ENCODE results near the gene TEAD1. TPM values are rescaled to one million over a fixed set of nuclear protein-coding genes. Genes with fewer than 3 reads are reported as not detected.
A peak's percentile ranks its signal among the peaks of the same experiment; 100 is the strongest.

The TEAD1 gene
- total RNA-seq, 1 donor from 2014 or later = 25.7 TPM

GRCh38 chr11:12952094-12952493 lies 277.9 kb downstream of the TEAD1 start:
- no peak for DNase-seq

- no peak for DNase-seq
Measured at GRCh38 chr11:12958986-12959385, 284.8 kb downstream of the TEAD1 start.

GRCh38 chr11:12961615-12962014 lies 287.4 kb downstream of the TEAD1 start:
- DNase-seq = no peak

GRCh38 chr11:12962306-12962705 lies 288.1 kb downstream of the TEAD1 start:
- DNase-seq = no peak

GRCh38 chr11:12963051-12963450 lies 288.8 kb downstream of the TEAD1 start:
- DNase-seq = peak; percentile 2

GRCh38 chr11:12963792-12964536 lies 289.7 kb downstream of the TEAD1 start:
- DNase-seq = peak; percentile 22

GRCh38 chr11:12964650-12965049 lies 290.4 kb downstream of the TEAD1 start:
- DNase-seq = no peak

GRCh38 chr11:12966002-12966401 lies 291.8 kb downstream of the TEAD1 start:
- no peak for DNase-seq

GRCh38 chr11:12968101-12968500 lies 293.9 kb downstream of the TEAD1 start:
- no peak for DNase-seq

GRCh38 chr11:12968826-12969225 lies 294.6 kb downstream of the TEAD1 start:
- DNase-seq = no peak

- no peak for DNase-seq
Measured at GRCh38 chr11:12971955-12972354, 297.7 kb downstream of the TEAD1 start.

- no peak for DNase-seq
Measured at GRCh38 chr11:12973528-12974181, 299.4 kb downstream of the TEAD1 start.

GRCh38 chr11:12975195-12975594 lies 301.0 kb downstream of the TEAD1 start:
- DNase-seq = no peak

- DNase-seq = no peak
Measured at GRCh38 chr11:12979928-12980689, 305.9 kb downstream of the TEAD1 start.

GRCh38 chr11:12981676-12982522 lies 307.7 kb downstream of the TEAD1 start:
- DNase-seq = no peak

GRCh38 chr11:12983336-12983735 lies 309.1 kb downstream of the TEAD1 start:
- no peak for DNase-seq

GRCh38 chr11:12986194-12986898 lies 312.1 kb downstream of the TEAD1 start:
- DNase-seq = no peak

- no peak for DNase-seq
Measured at GRCh38 chr11:12989428-12990161, 315.4 kb downstream of the TEAD1 start.

GRCh38 chr11:12990162-12990480 lies 315.9 kb downstream of the TEAD1 start:
- DNase-seq = no peak

GRCh38 chr11:12991426-12991825 lies 317.2 kb downstream of the TEAD1 start:
- DNase-seq = no peak

- no peak for DNase-seq
Measured at GRCh38 chr11:12993626-12994025, 319.4 kb downstream of the TEAD1 start.
